AG09309 (cell line): ENCODE measurements around the gene DERL2.
A peak's percentile ranks its signal among the peaks of the same experiment; 100 is the strongest.
"Not testable (repeated sequence)": the region's sequence is repeated elsewhere in the genome, so short reads cannot be mapped to it uniquely, and the experiment has no call there.

Experiments used
- DNase-seq: peaks from one replicate; pipeline ENCODE4 v3.0.0-alpha.2; 2010; ENCODE audit warnings: low read depth
- H3K4me3 ChIP-seq: 2 replicates; pipeline ENCODE4 v1.5.1; 2011; ENCODE audit warnings: mild to moderate bottlenecking, low read depth, low read length, moderate library complexity; ENCODE audit not compliant: control insufficient read depth
- TF ChIP-seq, protein P1 (sequence below): IDR thresholded peaks from 2 replicates; pipeline ENCODE4 v1.5.1; 2011; ENCODE audit warnings: mild to moderate bottlenecking, low read depth, low read length, inconsistent platforms; ENCODE audit not compliant: insufficient read depth, control insufficient read depth; ENCODE audit errors: missing control alignments

Gene DERL2

GRCh38 chr17:5443728-5444127, 42.2 kb downstream of the DERL2 start:
- DNase-seq: no peak
- no peak overlapping the region for H3K4me3 ChIP-seq
- TF ChIP-seq, protein P1, sequence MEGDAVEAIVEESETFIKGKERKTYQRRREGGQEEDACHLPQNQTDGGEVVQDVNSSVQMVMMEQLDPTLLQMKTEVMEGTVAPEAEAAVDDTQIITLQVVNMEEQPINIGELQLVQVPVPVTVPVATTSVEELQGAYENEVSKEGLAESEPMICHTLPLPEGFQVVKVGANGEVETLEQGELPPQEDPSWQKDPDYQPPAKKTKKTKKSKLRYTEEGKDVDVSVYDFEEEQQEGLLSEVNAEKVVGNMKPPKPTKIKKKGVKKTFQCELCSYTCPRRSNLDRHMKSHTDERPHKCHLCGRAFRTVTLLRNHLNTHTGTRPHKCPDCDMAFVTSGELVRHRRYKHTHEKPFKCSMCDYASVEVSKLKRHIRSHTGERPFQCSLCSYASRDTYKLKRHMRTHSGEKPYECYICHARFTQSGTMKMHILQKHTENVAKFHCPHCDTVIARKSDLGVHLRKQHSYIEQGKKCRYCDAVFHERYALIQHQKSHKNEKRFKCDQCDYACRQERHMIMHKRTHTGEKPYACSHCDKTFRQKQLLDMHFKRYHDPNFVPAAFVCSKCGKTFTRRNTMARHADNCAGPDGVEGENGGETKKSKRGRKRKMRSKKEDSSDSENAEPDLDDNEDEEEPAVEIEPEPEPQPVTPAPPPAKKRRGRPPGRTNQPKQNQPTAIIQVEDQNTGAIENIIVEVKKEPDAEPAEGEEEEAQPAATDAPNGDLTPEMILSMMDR: no peak

GRCh38 chr17:5439446-5439764, 46.6 kb downstream of the DERL2 start:
- H3K4me3 ChIP-seq: no peak overlapping the region; the same call in 1 of the 2 replicates
- DNase-seq: no peak
- TF ChIP-seq, protein P1: no peak

GRCh38 chr17:5438716-5439445, 47.1 kb downstream of the DERL2 start, which contains the start of gene C1QBP:
C1QBP (minus strand) TSS chr17:5439155; CDS start chr17:5439073, 82 bp downstream.
- DNase-seq: peak; percentile 68
- H3K4me3 ChIP-seq: peak within 1 kb of the TSS; percentile 71
- TF ChIP-seq, protein P1: peak; percentile 92

- DNase-seq: no peak
- TF ChIP-seq, protein P1: no peak
- H3K4me3 ChIP-seq: peak overlapping the region; percentile 71
Measured at GRCh38 chr17:5437721-5438317, 48.2 kb downstream of the DERL2 start.

DNA sequence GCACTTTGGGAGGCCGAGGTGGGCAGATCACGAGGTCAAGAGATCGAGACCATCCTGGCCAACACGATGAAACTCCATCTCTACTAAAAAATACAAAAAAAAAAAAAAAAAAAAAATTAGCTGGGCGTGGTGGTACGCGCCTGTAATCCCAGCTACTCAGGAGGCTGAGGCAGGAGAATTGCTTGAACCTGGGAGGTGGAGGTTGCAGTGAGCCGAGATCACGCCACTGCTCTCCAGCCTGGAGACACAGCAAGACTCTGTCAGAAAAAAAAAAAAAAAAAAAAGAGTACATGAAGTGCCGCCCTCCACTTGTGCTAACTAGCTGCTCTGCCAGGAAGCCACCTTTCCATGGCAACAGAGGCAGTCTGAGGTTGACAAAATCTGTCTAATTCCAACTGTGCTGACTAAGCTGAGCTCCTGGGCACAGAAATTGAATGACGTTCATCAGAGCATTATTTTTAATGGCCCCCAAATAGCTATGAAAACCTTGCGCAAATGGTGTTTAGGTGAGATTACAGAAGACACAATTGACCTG, 50.1 kb downstream of the DERL2 start:
- not testable (repeated sequence) for DNase-seq, H3K4me3 ChIP-seq

DNA sequence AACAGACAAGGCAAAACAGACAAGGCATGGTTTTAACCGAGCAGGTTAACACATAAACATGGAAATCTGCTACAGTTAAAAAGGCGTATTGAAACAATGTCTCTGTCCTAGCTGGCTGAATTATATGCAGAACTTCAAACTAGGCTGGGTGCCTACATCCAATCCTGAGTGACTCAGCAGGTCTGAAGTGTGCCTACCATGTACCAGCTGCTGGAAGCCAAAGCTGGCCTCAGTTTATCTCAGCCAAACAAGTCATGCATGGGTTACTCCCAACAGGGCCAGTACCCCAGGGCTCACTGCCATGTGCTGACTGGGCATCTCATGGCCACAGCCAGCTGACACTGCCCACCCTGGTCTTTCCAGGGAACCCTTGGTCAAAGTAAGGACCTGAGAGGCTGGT, 51.0 kb downstream of the DERL2 start:
- H3K4me3 ChIP-seq: no peak overlapping the region
- TF ChIP-seq, protein P1: no peak
- DNase-seq: no peak

GRCh38 chr17:5431949-5432556, 53.9 kb downstream of the DERL2 start:
- TF ChIP-seq, protein P1: no peak
- H3K4me3 ChIP-seq: no peak overlapping the region
- DNase-seq: no peak

DNA sequence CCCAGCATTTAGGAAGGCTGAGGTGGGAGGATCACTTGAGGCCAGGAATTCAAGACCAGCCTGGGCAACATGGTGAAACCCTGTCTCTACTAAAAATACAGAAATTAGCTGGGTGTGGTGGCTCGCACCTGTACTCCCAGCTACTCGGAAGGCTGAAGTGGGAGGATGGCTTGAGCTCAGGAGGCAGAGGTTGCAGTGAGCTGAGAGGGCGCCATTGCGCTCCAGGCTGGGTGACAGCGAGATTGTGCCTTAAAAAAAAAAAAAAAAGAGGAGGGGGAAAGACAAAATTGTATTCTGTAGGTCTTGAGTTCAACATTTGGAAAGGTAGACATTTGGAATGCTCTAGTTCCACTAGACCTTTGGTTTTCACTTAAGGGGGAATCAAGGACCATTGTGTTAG, 54.7 kb downstream of the DERL2 start:
- DNase-seq, H3K4me3 ChIP-seq: not testable (repeated sequence)
